Measurements from ENCODE around the gene CCM2.

- TF ChIP-seq CTCF (IDR thresholded peaks at IDR 0.05; ENCODE audit: poor library complexity, severe bottlenecking) (no peak), EZH2 (IDR thresholded peaks at IDR 0.05; ENCODE audit: borderline replicate concordance, insufficient read depth, low read length, poor library complexity, severe bottlenecking) (no peak), POLR2AphosphoS5 (IDR thresholded peaks at IDR 0.05) (no peak), EP300 (conservative IDR thresholded peaks at IDR 0.05; ENCODE audit: poor library complexity, severe bottlenecking) (no peak), REST (IDR thresholded peaks at IDR 0.05; ENCODE audit: borderline replicate concordance) (no peak), RAD21 (conservative IDR thresholded peaks at IDR 0.05) (no peak), TAF1 (IDR thresholded peaks at IDR 0.05; ENCODE audit: low read depth) (no peak), SMC3 (conservative IDR thresholded peaks at IDR 0.05; ENCODE audit: poor library complexity) (no peak), MXI1 (conservative IDR thresholded peaks at IDR 0.05; ENCODE audit: poor library complexity, severe bottlenecking) (no peak)
Observed at GRCh38 chr7:44982535-44982923, 17.5 kb upstream of the CCM2 start.
